ENCODE measurements around the gene IFNK.
A peak's percentile ranks its signal among the peaks of the same experiment; 100 is the strongest.

The IFNK gene

DNA sequence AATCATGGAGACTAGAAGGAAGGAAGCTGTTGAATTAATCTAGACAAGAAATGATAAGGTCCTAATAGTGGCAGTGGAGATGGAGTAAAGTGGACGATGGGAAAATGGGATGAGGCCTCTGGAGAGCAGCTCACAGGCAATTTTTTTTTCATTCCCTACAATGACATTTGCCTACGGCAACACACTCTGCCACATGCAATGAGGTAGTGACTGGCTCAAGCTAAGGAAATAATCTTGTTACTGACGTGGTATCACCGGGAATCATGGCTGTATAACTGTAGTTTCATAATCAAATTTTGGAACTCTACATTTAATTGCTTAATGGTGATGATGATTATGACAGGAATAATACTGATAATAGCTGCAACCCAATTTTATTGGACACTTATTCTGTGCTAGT lies 17.6 kb downstream of the IFNK start:
- TF ChIP-seq, protein P1, sequence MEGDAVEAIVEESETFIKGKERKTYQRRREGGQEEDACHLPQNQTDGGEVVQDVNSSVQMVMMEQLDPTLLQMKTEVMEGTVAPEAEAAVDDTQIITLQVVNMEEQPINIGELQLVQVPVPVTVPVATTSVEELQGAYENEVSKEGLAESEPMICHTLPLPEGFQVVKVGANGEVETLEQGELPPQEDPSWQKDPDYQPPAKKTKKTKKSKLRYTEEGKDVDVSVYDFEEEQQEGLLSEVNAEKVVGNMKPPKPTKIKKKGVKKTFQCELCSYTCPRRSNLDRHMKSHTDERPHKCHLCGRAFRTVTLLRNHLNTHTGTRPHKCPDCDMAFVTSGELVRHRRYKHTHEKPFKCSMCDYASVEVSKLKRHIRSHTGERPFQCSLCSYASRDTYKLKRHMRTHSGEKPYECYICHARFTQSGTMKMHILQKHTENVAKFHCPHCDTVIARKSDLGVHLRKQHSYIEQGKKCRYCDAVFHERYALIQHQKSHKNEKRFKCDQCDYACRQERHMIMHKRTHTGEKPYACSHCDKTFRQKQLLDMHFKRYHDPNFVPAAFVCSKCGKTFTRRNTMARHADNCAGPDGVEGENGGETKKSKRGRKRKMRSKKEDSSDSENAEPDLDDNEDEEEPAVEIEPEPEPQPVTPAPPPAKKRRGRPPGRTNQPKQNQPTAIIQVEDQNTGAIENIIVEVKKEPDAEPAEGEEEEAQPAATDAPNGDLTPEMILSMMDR (conservative IDR thresholded peaks at IDR 0.05; ENCODE audit: low read depth, low read length) = no peak
- no peak for DNase-seq (ENCODE audit: low read depth)
- H3K4me3 ChIP-seq (ENCODE audit: low read depth, low read length) = no peak overlapping the region

DNA sequence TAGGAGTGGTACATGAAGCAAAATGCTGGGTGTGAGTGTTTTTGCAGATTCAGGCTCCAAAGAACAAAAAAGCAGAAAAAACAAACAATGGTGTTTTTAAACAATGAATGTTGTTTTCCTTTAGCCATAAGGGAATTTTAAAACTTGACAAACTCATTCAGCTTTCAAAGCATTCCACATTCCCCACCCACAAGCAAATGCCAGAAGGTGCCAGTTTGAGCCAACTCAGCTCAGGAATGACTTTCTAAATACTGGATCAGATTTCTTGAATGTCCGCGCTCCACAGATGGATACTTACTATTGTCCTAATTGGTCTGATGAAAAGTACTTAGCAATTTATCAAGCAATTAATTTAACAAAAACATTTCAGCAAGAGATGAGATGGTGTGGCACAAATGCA lies 18.4 kb downstream of the IFNK start:
- no peak overlapping the region for H3K4me3 ChIP-seq (ENCODE audit: low read depth, low read length)
- DNase-seq (ENCODE audit: low read depth) = peak; percentile 9
- TF ChIP-seq, protein P1 (conservative IDR thresholded peaks at IDR 0.05; ENCODE audit: low read depth, low read length) = no peak

DNA sequence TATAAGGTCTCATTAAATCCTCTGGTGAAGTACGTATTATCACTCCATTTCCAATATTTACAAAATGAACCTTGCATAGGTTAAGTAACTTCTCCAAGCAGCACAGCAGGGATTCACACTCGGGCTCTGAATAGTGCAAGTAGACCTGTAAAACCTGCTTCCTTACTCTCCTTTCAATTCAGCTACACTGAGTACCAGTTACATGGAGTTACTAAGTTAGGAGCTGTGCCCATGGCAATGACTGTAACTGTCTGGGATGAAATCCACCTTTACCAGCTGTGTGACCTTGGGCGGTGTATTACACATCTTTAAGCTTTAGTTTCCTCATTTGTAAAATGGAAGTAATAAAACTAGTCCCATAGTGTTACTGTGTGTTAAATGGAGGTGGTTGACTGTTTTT lies 21.4 kb downstream of the IFNK start:
- TF ChIP-seq, protein P1 (conservative IDR thresholded peaks at IDR 0.05; ENCODE audit: low read depth, low read length) = no peak
- H3K4me3 ChIP-seq (ENCODE audit: low read depth, low read length) = no peak overlapping the region
- DNase-seq (ENCODE audit: low read depth) = no peak

DNA sequence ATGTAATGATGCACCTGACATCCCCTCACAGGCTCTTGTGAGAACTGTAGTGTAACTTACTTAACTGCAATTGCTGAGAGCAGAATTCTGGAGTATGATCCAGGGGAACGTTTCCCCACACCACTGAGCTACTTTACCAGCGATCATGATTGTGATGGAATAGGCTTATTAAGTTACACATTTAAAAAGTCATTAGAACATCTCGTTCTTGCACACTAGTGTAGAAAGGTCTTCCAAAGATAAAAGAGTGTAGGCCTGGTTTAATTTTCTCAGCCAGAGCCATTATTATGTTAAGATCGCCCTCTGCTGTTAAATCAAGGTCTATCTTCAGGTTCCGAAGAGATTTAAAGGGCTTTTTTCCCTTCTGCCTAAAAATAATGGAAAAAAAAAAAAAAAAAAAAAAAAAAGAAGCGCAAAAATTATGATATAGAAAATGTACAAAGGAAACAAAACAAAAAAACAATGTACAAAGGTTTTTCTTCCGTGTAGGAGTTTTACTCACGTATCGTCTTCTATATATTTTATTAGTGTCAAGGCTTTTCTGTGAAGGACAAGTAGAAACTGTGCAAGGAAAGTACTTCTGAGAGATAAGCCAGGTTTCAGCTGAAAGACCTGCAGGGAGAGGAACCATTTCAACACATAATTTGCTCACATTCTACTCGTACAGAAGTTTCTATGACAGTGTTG lies 24.1 kb downstream of the IFNK start:
- no peak overlapping the region for H3K4me3 ChIP-seq (ENCODE audit: low read depth, low read length)
- DNase-seq (ENCODE audit: low read depth) = peak; percentile 73
- TF ChIP-seq, protein P1 (conservative IDR thresholded peaks at IDR 0.05; ENCODE audit: low read depth, low read length) = peak; percentile 54

DNA sequence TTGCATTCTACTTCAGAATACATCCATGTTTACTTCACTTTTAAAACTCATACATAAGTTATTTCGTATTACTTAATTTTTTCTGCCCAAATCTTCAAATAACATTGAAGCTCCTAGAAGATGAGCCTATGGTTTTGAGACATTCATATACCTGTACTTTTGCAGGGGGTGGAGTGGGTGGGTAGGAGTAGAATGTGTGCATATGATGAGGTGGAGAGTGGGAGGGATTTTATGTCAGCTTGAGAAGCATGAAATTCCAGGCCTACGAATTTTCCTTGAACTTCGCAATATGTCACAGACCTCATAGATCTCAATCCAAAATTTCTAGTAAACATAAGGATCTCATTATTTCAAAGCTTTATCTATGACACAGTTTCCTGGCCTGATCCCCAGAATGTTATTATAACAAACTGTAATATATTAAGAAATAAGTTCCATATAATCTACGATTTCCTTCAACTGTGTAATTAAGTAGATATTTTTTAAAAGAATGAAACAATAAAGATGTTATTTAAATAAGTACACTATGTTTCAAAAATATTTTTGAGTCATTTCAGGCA lies 25.2 kb downstream of the IFNK start:
- TF ChIP-seq, protein P1 (conservative IDR thresholded peaks at IDR 0.05; ENCODE audit: low read depth, low read length) = no peak
- peak; percentile 13 for DNase-seq (ENCODE audit: low read depth)
- H3K4me3 ChIP-seq (ENCODE audit: low read depth, low read length) = no peak overlapping the region

DNA sequence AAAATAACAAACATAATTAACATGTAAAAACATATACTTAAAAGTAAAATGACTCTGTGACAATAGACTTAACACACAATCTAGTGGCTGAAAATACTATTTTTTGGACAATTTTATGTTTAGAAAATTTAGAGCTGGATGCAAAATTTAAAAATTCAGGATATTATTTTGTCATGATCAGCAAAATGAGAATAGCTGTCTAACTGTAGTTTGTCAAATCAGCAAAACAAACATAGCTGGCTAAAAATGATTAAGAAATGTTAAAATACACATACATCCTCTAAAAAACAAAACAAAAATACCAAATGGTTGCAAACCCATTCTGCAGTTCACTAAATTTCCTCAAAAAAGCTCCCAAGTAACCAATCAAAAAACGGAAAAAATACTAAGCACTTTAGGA lies 30.6 kb downstream of the IFNK start:
- H3K4me3 ChIP-seq (ENCODE audit: low read depth, low read length) = no peak overlapping the region
- DNase-seq (ENCODE audit: low read depth) = no peak
- TF ChIP-seq, protein P1 (conservative IDR thresholded peaks at IDR 0.05; ENCODE audit: low read depth, low read length) = no peak

DNA sequence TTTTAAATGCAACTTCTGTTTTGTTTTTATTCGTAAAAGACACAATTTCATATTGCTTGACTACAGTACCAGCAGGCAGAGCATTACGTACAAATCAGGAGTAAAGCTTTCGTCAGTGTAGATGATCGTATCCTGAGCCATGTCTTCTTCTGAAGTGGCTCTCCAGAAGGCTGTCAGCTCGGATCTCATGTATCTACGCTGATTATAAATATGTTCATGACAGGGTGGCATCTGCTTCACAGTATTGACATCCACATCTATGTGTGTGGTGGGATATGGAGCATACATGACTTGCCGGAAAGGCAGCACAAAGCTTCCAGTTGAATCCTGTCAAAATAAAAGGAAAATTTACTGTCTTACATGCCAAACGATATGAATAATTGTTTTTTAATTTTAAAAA lies 32.4 kb downstream of the IFNK start:
- TF ChIP-seq, protein P1 (conservative IDR thresholded peaks at IDR 0.05; ENCODE audit: low read depth, low read length) = no peak
- no peak for DNase-seq (ENCODE audit: low read depth)
- no peak overlapping the region for H3K4me3 ChIP-seq (ENCODE audit: low read depth, low read length)
